OCI-LY1 (cell line): ENCODE data around the gene ZNF664.

ENCODE experiments used
- H2AFZ ChIP-seq: fragments of 200-600 bp; sonication (generic), shearing (Covaris generic); 2 replicates; pipeline ENCODE4 v1.6.0; 2014; ENCODE audit warnings: antibody characterized with exemption, mild to moderate bottlenecking, low read length
- H3F3A ChIP-seq: fragments of 200-600 bp; sonication (generic), shearing (Covaris generic); 2 replicates; pipeline ENCODE4 v1.6.0; 2014; ENCODE audit warnings: mild to moderate bottlenecking, antibody characterized with exemption, low read length, moderate library complexity; ENCODE audit not compliant: insufficient read depth
- H3K27ac ChIP-seq: fragments of 200-600 bp; sonication (generic); 2 replicates; pipeline ENCODE4 v1.5.1; 2014; ENCODE audit warnings: low read length, mixed run types, mild to moderate bottlenecking, low read depth; ENCODE audit not compliant: poor library complexity, severe bottlenecking
- H3K27me3 ChIP-seq: fragments of 200-600 bp; sonication (generic); 2 replicates; pipeline ENCODE4 v1.6.0; 2014; ENCODE audit warnings: antibody characterized with exemption, mild to moderate bottlenecking, low read length, moderate library complexity; ENCODE audit not compliant: insufficient read depth
- H3K36me3 ChIP-seq: fragments of 200-600 bp; sonication (generic); 2 replicates; pipeline ENCODE4 v1.6.1; 2014; ENCODE audit warnings: mild to moderate bottlenecking, antibody characterized with exemption, low read length, moderate library complexity, mixed read lengths; ENCODE audit not compliant: insufficient read depth
- H3K4me1 ChIP-seq: fragments of 200-600 bp; sonication (generic); 2 replicates; pipeline ENCODE4 v1.5.1; 2014; ENCODE audit warnings: mild to moderate bottlenecking, low read length, moderate library complexity; ENCODE audit not compliant: insufficient read depth, severe bottlenecking
- H3K4me2 ChIP-seq: fragments of 200-600 bp; sonication (generic), shearing (Covaris generic); 2 replicates; pipeline ENCODE4 v1.6.1; 2014; ENCODE audit warnings: low read length
- H3K4me3 ChIP-seq: fragments of 200-600 bp; sonication (generic); 2 replicates; pipeline ENCODE4 v1.5.1; 2014; ENCODE audit warnings: low read length, low read depth, mild to moderate bottlenecking, mixed read lengths; ENCODE audit not compliant: poor library complexity, severe bottlenecking
- H3K79me2 ChIP-seq: fragments of 200-600 bp; shearing (Covaris generic); 2 replicates; pipeline ENCODE4 v1.6.1; 2016; ENCODE audit warnings: mixed run types, low read length, mixed read lengths; ENCODE audit not compliant: insufficient read depth
- H3K9ac ChIP-seq: fragments of 200-600 bp; sonication (generic), shearing (Covaris generic); 2 replicates; pipeline ENCODE4 v1.6.1; 2014; ENCODE audit warnings: mild to moderate bottlenecking, low read length, mixed read lengths
- H3K9me2 ChIP-seq: fragments of 200-600 bp; sonication (generic), shearing (Covaris generic); 2 replicates; pipeline ENCODE4 v1.6.1; 2014; ENCODE audit warnings: low read depth, mild to moderate bottlenecking, low read length, mixed read lengths
- H3K9me3 ChIP-seq: fragments of 200-600 bp; shearing (Covaris generic); 2 replicates; pipeline ENCODE4 v1.6.1; 2014; ENCODE audit warnings: low read length, mixed read lengths
- H4K20me1 ChIP-seq: fragments of 200-600 bp; sonication (generic), shearing (Covaris generic); 2 replicates; pipeline ENCODE4 v1.6.0; 2016; ENCODE audit warnings: mild to moderate bottlenecking, low read length; ENCODE audit not compliant: insufficient read depth
- CTCF ChIP-seq: fragments of 200-600 bp; sonication (generic), shearing (Covaris generic); IDR thresholded peaks from 2 replicates; pipeline ENCODE4 v1.5.1; 2017; ENCODE audit warnings: mild to moderate bottlenecking, antibody characterized with exemption, low read length, moderate library complexity, mixed read lengths
- EZH2 ChIP-seq: fragments of 200-600 bp; sonication (generic), shearing (Covaris generic); IDR thresholded peaks from 2 replicates; pipeline ENCODE4 v1.8.0; 2017; ENCODE audit warnings: borderline replicate concordance, mixed run types, mild to moderate bottlenecking, antibody characterized with exemption, low read length, moderate library complexity, mixed read lengths

ZNF664 gene

GRCh38 chr12:124006085-124006845 is 33.2 kb downstream of the ZNF664 start:
- Histone ChIP-seq H3K27ac (peak overlapping the region; percentile 74), H3K9me3 (no peaks in the 10 kb centered on the region), H3K79me2 (no peaks in the 10 kb centered on the region), H3K27me3 (no peaks in the 10 kb centered on the region), H3K36me3 (peaks cover 29% of the 10 kb centered on the region; the same call in 1 of the 2 replicates), H3K9ac (peak overlapping the region; percentile 2; the same call in 1 of the 2 replicates), H3K4me1 (peaks cover 22% of the 10 kb centered on the region), H3F3A (no peaks in the 10 kb centered on the region), H2AFZ (no peak overlapping the region), H3K4me3 (peak overlapping the region; percentile 24), H3K4me2 (peak overlapping the region; percentile 46), H4K20me1 (no peaks in the 10 kb centered on the region), H3K9me2 (no peaks in the 10 kb centered on the region)
- TF ChIP-seq EZH2 (no peak), CTCF (no peak)

GRCh38 chr12:124006846-124007713 is 34.1 kb downstream of the ZNF664 start:
- TF ChIP-seq CTCF (no peak), EZH2 (no peak)
- Histone ChIP-seq H3K36me3 (peaks cover 32% of the 10 kb centered on the region), H3K79me2 (no peaks in the 10 kb centered on the region), H3K27me3 (no peaks in the 10 kb centered on the region), H3K4me2 (peak overlapping the region; percentile 46; the same call in 1 of the 2 replicates), H3F3A (no peaks in the 10 kb centered on the region), H3K9me2 (no peaks in the 10 kb centered on the region), H3K4me3 (no peak overlapping the region), H3K4me1 (peaks cover 22% of the 10 kb centered on the region), H2AFZ (no peak overlapping the region), H4K20me1 (no peaks in the 10 kb centered on the region), H3K9me3 (no peaks in the 10 kb centered on the region), H3K9ac (no peak overlapping the region; the same call in 1 of the 2 replicates), H3K27ac (peak overlapping the region; percentile 74)

DNA sequence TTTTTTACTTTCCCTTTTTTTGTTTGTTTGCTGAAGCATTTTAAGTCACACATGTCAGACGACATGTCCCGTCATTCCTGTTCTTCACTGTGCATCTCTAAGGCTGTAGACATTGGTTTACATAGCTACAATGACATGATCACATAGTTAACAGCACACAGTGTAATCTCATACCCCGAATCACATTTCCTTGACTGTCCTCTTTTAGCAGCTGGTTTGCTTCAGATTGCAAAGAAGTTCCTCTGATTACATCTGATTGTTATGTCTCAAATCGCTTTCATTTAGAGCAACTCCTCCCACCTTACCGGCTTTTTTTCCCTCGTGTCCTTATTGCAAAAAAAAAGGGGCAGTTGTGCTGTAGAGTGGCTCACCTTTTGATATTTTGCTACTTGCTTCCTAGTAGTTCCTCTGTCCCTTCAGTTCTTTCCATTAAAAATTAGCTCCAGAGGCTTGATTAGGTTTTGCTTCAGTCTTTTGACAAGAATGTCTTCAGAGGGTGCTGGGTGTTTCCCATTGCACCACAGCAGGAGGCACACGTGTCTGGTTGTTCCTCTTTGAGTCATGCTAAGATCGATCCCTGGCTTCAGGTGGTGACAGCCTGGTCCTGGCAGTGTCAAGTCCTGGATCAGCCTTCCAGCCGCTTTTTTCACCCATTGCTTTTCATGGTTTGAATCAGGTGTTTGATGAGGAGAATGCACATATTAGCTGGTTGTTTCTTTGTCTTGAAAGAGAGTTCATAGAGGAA is 35.0 kb downstream of the ZNF664 start:
- Histone ChIP-seq H3K9me2 (no peaks in the 10 kb centered on the region), H3F3A (no peaks in the 10 kb centered on the region), H3K9ac (no peak overlapping the region), H3K36me3 (peaks cover 41% of the 10 kb centered on the region), H2AFZ (no peak overlapping the region), H3K27ac (no peak overlapping the region), H3K27me3 (no peaks in the 10 kb centered on the region), H4K20me1 (no peaks in the 10 kb centered on the region), H3K4me2 (no peak overlapping the region), H3K4me3 (no peak overlapping the region), H3K4me1 (peaks cover 22% of the 10 kb centered on the region), H3K79me2 (no peaks in the 10 kb centered on the region), H3K9me3 (no peaks in the 10 kb centered on the region)
- TF ChIP-seq CTCF (no peak), EZH2 (no peak)
